ENCODE data around the gene DHRSX.
"Not testable (repeated sequence)": the region's sequence is repeated elsewhere in the genome, so short reads cannot be mapped to it uniquely, and the experiment has no call there.

The DHRSX gene, protein sequence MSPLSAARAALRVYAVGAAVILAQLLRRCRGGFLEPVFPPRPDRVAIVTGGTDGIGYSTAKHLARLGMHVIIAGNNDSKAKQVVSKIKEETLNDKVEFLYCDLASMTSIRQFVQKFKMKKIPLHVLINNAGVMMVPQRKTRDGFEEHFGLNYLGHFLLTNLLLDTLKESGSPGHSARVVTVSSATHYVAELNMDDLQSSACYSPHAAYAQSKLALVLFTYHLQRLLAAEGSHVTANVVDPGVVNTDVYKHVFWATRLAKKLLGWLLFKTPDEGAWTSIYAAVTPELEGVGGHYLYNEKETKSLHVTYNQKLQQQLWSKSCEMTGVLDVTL

DNA sequence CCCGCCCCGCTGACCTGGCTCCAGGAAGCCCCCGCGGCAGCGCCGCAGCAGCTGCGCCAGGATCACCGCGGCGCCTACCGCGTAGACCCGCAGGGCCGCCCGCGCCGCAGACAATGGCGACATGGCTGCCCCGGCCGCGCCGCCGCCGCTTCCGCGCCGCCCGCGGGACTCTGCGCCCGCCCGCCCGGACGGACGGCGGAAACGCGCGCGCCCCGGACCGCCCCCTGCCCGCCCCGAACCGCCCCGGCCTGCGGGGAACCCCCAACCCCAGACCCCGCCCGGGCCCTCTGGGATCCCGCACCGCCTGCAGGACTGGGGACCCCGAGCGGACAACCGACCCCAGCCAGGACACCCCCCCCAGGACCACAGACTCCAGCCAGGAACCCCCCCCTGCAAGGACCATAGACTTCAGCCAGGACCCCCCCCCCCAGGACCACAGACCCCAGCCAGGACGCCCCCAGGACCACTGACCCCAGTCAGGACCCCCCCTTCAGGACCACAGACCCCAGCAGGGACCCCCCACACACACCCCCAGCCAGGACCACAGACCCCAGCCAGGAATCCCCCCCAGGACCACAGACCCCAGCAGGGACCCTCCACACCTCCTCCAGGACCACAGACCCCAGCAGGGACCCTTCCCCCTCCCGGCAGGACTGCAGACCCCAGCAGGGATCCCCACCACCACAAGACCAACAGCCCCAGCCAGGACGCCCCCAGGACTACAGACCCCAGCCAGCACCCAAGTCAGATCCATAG lies at the start of gene DHRSX, which contains the start of gene ZBED1:
DHRSX (minus strand) TSS at position 174 of the 756 bp plus-strand sequence; CDS start at position 123, 51 bp downstream.
ZBED1 (minus strand) TSS at position 174 of the 756 bp plus-strand sequence. CDS start 10,257 bp downstream, outside the sequence.
- DNase-seq (ENCODE audit: low read depth): peak; percentile 58

DNA sequence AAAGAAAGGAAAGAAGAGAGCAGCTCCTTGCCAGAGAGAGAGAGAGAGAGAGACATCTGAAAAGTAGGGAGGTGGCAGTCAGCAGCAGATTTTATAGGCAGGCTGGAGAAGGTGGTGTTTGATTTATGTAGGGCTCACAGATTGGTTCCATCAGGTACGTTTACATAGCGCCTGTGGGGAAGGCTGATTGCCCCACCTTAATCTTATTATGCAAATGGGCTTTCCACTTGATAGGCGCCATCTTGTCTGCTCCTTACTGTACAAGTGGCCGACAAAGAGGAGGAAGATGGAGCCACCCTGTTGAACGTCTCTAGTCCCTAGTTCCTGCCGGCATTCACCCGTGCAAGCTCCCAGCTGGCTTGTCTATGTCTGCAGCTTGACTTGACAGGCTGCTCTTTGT lies 49.1 kb upstream of the DHRSX start:
- DNase-seq (ENCODE audit: low read depth): no peak

DNA sequence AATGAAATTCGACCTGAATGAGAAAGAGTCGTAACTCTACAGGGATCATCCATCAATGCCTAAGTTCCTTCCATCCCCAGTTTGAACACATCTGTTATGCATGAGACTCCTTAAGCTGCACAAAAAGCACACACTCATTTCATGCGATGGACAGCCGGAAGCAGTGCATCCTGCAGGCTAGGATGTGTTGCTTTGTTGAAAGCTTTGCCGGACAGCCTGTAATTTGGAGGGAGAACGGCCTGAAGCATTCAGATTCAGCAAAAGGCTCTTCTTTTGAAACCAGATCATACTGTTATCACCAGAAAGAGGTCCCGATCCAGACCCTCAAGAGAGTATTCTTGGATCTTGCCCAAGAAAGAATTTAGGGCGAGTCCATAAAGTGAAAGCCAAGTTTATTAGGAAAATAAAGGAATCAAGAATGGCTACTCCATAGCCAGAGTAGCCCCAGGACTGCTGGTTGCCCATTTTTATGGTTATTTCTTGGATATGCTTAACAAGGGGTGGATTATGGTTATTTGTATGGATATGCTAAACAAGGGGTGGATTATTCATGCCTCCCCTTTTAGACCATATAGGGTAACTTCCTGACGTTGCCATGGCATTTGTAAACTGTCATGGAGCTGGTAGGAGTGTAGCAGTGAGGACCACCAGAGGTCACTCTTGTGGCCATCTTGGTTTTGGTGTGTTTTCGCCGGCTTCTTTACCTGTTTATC lies 48.1 kb upstream of the DHRSX start:
- no peak for DNase-seq (ENCODE audit: low read depth)

DNA sequence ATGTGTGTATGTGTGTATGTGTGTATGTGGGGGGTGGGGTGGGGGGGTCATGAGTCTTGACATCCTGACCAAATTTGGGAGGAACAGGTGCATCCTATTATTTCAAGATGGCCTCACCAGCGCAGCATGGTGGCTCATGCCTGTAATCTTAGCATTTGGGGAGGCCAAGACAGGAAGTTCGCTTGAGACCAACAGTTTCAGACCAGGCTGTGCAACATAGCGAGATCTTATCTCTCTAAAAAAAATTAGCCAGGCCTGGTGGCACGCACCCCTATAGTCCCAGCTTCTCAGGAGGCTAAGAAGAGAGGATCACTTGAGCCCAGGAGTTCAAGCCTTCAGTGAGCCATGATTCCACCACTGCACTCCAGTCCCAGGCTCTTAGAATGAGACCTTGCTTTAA lies 47.0 kb upstream of the DHRSX start:
- DNase-seq (ENCODE audit: low read depth): no peak

DNA sequence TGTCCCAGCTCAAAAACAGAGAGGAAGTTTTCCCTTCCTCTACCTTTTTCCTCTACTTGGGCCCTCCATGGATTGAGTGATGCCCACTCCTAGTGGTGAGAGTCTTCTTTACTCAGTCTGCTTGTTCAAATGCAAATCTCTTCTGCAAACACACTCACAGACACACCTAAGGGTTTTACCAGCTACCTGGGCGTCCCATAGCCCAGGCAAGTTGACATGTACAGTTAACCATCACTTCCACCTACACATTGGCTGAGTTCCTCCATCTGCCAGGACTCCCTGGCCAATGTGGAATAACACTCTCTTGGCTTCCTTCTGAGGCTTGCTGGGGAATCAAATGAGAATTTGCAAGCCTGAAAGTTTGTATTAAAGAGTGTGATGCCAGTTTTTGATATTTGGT lies 45.7 kb upstream of the DHRSX start:
- no peak for DNase-seq (ENCODE audit: low read depth)

DNA sequence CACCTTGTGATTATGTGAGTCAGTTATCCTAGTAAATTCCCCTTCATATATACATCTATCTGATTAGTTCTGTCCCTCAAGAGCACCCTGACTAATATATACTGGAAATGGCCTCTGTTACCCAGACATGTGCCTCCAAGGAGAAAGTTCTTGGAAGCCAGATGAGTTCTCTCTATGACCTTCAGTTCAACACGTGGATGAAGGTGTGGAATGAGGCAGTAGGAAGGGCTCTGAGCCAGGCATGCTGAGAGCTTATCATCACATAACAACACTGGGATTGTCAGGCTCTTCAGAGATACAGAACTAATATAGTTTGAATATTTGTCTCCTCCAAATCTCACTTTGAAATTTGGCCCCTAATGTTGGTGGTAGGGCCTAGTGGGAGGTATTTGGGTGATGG lies 44.4 kb upstream of the DHRSX start:
- DNase-seq (ENCODE audit: low read depth): no peak

DNA sequence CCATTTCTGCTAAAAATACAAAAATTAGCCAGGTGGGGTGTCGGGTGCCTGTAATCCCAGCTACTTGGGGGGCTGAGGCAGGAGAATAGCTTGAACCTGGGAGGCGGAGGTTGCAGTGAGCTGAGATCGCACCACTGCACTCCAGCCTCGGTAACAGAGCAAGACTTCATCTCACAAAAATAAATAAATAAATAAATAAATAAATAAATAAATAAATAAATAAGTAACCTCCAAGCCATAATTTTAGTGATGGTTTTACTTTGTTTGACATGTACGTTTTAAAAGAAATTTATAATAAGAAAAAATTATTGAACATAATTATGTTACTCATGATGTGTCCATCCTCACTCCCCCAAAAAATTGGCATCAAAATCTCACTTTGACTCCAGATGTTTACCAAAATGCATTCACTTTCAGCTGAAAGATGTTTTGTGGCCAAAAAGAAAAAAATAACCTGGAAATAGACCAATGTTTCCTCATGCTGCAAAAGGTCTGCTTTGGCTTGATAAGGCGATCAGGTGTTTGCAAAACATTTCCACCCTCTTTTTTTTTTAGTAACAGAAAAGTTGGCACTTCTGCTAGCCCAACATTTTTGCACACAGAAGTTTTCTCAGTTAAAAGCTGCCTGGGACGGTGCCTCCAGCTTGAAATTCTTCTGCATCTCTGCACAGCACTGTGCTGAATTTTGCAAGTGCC lies 42.2 kb upstream of the DHRSX start:
- no peak for DNase-seq (ENCODE audit: low read depth)

DNA sequence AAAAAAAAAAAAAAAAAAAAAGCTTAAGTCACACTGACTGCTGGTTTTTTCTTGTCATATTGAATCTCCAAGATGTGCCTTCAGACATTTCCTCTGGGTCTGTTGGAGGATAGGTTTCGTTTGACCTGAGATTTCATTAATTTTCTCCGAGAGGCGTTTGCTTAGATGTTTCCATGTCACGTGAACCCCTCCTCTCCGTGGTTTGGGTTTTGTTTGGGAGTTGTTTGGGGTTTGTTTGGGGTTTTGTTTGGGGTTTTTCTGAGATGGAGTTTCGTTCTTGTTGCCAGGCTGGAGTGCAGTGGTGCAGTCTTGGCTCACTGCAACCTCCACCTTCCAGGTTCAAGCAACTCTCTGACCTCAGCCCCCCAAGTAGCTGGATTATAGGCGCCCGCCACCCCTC lies 40.8 kb upstream of the DHRSX start:
- no peak for DNase-seq (ENCODE audit: low read depth)

DNA sequence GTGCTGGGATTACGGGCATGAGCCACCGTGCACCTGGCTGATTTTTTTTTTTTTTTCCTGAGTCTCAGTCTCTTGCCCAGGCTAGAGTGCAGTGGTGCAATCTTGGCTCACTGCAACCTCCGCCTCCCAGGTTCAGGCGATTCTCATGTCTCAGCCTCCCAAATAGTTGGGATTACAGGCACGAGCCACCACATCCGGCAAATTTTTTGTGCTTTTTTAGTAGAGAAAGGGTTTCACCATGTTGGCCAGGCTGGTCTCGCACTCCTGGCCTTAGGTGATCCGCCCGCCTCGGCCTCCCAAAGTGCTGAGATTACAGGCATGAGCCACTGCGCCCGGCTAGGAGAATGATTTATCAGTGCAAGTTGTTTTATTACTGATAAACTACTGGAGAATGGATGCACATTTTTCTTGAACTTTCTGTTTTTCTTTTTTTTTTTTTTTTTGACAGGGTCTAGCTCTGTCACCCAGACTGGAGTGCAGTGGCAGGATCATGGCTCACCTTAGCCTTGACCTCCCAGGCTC lies 39.7 kb upstream of the DHRSX start:
- no peak for DNase-seq (ENCODE audit: low read depth)

DNA sequence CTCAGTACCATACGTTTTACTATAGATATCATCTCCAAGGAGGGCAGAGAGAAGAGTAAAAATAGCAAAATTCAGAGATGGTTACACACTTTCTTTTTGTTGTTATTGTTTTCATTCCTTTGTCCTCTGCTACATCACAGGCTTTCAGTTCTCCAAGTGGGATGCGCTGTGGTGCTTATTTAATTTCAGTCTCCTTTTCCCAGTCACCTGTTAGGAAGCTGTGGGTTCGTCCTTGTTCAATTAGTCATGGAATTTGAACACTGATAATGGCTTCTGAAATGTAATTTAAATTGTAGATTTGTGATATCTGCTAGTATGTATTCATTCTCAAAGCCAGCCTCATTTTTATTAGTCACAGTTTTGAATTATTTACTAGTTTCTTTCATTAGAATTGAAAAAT lies 38.8 kb upstream of the DHRSX start:
- DNase-seq (ENCODE audit: low read depth): no peak

DNA sequence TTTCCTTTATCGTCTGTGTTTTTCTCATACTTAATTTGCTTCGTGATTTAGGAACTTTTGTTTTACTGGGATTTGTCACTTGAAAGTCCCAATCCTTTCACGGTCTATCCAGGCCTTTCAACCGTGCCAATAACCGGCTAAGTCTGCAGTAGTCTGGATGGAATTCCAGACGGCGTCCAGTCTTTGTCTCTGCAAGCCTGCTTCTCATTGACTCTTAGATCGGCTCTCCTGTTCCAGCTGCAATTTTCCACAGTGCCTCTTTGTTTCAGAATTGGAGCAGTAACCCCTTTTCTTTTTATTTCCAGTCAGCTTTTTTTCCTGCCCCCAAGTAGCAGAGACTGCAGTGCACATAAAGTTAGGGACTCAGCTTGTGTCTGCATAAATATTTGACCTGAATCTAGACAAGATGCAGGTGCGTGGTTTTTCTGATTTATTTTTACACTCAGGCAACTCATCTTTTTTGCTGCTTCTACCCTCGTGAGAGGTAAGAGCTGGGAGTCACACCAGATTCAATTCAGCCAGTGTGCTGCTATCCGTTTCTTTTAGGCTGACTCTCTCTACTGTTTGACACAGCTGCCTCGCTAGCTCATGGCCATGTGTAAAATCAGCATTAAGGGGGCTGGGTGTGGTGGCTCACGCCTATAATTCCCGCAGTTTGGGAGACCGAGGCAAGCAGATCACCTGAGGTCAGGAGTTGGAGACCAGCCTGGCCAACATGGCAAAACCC lies 37.4 kb upstream of the DHRSX start:
- DNase-seq (ENCODE audit: low read depth): no peak

DNA sequence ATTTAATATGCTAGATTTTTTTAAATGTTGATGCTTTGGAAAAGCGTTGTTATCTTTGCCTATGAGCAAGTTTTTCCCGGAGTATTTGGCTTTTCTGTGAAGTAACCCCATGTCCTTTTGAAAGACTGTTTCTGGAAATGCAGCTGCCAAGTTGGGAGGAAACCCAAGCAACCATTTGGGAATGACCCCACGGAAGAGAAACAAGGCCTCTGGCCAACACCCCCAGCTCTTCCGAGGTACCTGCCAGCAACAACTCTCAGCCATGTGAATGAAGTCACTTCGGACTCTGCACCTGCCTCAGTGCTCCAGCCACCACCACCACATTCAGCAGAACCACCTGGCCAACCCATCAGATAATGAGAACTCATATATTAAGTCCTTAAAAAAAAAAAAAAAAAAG lies 36.2 kb upstream of the DHRSX start:
- no peak for DNase-seq (ENCODE audit: low read depth)

DNA sequence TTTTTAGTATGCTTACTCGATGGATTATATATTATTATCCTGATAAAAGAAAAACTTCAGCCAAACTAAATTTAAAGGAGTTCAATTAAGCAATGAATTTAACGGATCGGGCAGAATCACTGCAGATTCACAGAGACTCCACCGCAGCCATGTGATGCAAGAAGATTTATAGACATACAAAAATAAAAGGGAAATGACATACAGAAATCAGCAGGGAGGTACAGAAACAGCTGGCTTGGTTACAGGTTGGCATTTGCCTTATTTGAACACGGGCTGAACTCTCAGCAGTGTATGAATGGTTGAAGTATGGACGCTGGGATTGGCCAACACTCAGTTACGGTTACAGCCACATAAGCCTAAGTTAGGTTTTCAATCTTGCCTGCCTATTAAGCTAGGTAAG lies 35.4 kb upstream of the DHRSX start:
- DNase-seq (ENCODE audit: low read depth): no peak

DNA sequence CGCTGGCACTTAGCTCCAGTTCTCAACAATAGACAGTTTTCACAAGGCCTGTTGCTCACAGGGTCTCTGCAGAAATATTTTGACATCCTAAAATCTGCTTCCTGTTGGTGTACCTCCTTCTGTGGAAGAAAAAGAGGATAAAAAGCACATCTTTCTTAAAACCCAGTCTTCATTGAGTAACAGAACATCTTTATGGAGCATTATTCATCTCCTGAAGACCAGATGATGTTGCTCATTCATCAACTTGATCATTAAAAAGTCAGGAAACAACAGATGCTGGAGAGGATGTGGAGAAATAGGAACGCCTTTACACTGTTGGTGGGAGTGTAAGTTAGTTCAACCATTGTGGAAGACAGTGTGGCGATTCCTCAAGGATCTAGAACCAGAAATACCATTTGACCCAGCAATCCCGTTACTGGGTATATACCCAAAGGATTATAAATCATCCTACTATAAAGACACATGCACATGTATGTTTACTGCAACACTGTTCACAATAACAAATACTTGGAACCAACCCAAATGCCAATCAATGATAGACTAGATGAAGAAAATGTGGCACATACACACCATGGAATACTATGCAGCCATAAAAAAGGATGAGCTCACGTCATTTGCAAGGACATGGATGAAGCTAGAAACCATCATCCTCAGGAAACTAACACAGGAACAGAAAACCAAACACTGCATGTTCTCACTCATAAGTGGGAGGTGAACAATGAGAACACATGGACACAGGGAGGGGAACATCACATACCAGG lies 33.7 kb upstream of the DHRSX start:
- DNase-seq (ENCODE audit: low read depth): not testable (repeated sequence)

DNA sequence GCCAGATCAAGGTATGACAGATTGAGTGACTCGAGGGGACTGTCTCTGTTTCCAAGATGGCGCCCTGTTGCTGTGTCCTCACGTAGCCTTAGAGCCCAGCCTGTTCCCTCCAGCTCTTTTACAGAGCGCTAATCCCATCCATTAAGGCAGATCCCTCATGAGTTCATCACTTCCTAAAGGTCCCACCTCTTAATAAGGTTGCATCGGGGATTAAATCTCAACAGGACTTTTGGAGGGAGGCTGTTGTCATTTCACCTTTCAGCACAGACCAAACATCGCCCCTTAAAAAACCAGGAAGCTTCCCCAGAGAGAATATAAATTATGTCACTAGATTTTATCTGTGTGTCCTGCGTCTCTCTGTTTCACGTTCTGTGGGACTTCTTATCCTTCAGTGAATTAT lies 32.6 kb upstream of the DHRSX start:
- no peak for DNase-seq (ENCODE audit: low read depth)

DNA sequence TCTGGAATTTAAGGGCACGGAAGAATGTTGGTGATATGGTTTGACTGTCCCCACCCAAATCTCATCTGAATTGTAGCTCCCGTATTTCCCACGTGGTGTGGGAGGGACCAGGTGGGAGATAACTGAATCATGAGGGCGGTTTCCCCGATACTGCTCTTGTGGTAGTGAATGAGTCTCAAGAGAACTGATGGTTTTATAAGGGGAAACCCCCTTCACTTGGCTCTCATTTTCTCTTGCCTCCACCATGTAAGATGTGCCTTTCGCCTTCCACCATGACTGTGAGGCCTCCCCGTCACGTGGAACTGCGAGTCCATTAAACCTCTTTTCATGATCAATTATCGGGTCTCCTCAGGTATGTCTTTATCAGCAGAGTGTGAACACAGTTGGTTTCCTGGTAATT lies 25.6 kb upstream of the DHRSX start:
- DNase-seq (ENCODE audit: low read depth): no peak

DNA sequence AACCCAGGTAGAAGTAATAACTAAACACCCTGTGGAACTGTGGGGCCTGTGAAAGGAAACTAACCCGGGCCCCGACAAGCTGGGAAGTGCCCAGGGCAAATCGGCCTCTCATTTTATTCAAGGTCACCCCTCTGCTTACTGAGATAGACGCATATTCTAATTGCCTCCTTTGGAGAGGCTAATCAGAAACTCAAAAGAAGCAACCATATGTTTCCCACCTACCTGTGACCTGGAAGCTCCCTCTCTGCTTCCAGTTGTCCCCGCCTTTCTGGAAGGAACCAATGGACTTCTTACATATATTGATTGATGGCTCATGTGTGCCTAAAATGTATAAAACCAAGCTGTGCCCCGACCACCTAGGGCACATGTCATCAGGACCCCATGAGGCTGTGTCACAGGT lies 23.1 kb upstream of the DHRSX start:
- DNase-seq (ENCODE audit: low read depth): no peak

DNA sequence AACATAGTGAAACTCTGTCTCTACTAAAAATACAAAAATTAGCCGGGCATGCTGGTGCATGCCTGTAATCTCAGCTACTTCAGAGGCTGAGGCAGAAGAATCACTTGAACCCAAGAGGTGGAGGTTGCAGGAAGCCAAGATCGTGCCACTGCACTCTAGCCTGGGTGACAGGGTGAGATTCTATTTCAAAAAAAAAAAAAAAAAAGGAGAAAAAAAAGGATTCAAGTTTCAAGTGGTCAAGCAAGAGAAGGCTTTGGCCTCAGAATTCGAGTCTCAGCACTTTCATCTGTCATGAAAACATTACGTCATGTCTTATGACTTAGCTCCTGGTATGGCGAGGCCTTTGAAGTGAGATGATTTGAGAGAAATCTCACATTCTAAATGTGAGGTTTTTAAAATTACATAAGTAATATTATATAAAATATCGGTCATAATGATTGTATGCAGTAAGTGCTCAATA lies 21.2 kb upstream of the DHRSX start:
- no peak for DNase-seq (ENCODE audit: low read depth)

DNA sequence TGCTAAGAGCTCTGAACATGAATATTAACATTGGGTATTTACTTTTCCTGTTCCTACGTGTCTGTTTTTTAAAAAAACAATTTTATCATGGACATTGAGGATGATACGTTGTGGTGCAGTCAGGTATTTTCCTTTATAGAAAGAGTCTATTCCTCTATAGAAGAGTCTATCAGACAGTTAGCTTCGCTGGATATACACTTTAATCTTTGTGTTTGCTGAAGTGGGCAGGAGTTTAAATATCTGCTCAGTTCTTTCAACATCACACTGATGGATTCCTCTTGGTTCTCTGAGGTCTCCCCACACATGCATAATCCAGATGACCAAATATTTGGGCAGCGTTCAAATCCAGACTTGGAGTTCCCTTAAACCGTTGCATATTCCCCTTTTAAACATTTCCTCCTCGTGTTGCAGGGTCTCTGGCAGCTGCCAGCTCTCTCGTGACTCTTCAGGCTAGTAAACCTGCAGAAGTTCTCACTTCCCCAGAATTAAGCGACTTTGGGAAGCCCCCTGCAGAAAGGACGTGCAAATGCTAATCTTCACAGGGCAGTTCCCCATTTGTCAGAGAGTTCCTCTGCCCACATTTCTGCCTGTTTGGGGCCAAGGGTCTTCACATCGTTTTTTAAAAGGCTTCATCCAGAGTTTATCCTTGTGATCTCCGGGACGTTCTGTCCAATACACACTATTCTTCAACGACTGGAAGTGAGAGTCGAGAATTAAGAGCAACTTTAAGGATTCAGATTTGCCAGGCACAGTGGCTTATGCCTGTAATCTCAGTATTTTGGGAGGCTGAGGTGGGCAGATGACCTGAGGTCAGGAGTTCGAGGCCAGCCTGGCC lies 20.5 kb upstream of the DHRSX start:
- no peak for DNase-seq (ENCODE audit: low read depth)

DNA sequence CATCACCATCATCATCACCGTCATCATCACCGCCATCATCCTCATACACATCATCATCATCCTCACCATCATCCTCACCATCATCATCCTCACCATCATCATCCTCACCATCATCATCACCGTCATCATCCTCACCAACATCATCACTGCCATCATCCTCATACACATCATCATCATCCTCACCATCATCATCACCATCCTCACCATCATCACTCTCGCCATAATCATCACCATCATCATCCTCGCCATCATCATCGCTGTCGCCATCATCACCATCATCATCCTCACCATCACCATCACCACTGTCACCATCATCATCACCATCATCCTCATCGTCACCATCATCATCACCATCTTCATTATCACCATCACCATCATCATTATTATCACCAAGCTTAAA lies 19.8 kb upstream of the DHRSX start:
- no peak for DNase-seq (ENCODE audit: low read depth)
